IPS-15b (cell line): ENCODE results near the gene SIK2.

Experiments used
- H3K27me3 ChIP-seq: one replicate; pipeline ENCODE4 v1.6.1; 2013; ENCODE audit warnings: low read length; ENCODE audit not compliant: control insufficient read depth, insufficient read depth
- H3K36me3 ChIP-seq: one replicate; pipeline ENCODE4 v1.6.1; 2013; ENCODE audit warnings: low read length; ENCODE audit not compliant: control insufficient read depth, insufficient read depth
- H3K4me1 ChIP-seq: one replicate; pipeline ENCODE4 v1.6.1; 2013; ENCODE audit warnings: mild to moderate bottlenecking, low read length; ENCODE audit not compliant: control insufficient read depth, insufficient read depth
- H3K4me3 ChIP-seq: one replicate; pipeline ENCODE4 v1.5.1; 2013; ENCODE audit warnings: low read depth, low read length
- H3K9ac ChIP-seq: one replicate; pipeline ENCODE4 v1.6.1; 2013; ENCODE audit warnings: low read depth, mild to moderate bottlenecking, low read length
- H3K9me3 ChIP-seq: one replicate; pipeline ENCODE4 v1.6.1; 2013; ENCODE audit warnings: mild to moderate bottlenecking, low read length; ENCODE audit not compliant: control insufficient read depth, insufficient read depth

The SIK2 gene

DNA sequence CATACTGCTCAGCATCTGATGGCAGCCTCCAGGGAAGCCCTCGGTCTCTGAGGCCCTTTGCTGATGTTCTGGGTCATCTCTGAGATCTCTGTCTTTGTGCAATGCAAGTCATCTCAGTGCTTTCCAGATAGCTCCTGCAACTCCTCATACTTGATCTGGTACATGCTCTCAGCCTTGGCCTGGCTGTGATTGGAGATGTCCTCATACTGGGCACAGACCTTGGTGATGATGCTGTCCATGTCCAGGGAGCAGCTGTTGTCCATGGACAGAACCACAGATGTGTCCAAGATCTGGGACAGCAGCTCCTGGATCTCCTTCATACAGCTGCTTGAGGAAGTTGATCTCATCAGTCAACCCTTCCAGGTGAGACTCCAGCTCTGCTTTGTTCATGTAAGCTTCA is 69.1 kb downstream of the SIK2 start:
- Histone ChIP-seq H3K4me1 (no peaks in the 10 kb centered on the region), H3K36me3 (no peaks in the 10 kb centered on the region), H3K9me3 (no peaks in the 10 kb centered on the region), H3K27me3 (no peaks in the 10 kb centered on the region), H3K9ac (no peak overlapping the region), H3K4me3 (no peak overlapping the region)

DNA sequence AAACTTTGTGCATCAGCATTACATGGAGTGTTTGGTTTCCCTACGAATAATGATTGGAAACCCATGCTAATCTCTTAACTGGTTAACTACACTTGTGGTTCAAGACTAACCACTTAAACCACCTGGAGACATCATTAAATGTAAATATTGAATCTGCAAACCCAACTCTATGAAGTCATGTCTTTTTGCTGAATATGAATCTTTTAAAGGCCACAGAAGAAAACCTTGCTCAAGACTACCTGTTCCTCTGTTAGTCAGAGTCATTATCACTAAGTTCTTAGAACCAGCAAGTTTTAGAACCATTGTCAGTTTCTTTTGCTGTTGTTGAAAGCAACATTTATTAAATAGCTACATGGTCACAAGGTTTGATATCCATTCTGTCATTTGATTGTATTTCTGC is 70.7 kb downstream of the SIK2 start:
- H3K9me3 ChIP-seq: no peaks in the 10 kb centered on the region
- no peaks in the 10 kb centered on the region for H3K4me1 ChIP-seq
- no peak overlapping the region for H3K9ac ChIP-seq
- no peaks in the 10 kb centered on the region for H3K36me3 ChIP-seq
- H3K4me3 ChIP-seq: no peak overlapping the region
- H3K27me3 ChIP-seq: no peaks in the 10 kb centered on the region

DNA sequence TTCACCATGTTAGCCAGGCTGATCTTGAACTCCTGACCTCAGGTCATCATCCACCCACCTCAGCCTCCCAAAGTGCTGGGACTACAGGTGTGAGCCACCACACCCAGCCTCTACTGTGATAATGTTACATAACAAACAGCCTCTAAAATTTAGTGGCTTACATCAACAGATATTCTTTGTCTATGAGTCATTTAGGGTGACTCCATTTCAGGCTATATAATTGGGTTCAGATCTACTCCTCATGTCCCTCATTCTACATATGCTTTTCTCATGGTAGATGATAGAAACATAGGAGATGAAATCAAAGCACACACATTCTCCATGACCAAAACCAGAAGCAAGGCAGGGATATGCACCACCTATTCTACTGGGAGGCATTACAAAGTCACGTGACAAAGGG is 72.7 kb downstream of the SIK2 start:
- H3K4me1 ChIP-seq: no peaks in the 10 kb centered on the region
- no peaks in the 10 kb centered on the region for H3K36me3 ChIP-seq
- no peaks in the 10 kb centered on the region for H3K27me3 ChIP-seq
- no peak overlapping the region for H3K9ac ChIP-seq
- no peak overlapping the region for H3K4me3 ChIP-seq
- no peaks in the 10 kb centered on the region for H3K9me3 ChIP-seq

DNA sequence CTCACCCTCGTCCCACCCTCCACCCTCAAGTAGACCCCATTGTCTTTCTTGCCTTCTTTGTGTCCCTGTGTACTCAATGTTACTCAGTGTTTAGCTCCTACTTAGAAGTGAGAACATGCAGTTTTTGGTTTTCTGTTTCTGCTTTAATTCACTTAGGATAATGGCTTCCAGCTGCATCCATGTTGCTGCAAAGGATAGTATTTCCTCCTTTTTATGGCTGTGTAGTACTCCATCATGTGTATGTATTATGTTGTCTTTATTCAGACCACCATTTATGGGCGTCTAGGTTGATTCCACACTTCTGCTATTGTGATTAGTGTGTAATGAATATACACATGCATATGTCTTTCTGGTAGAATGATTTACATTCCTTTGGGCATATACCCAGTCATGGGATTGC is 73.6 kb downstream of the SIK2 start:
- Histone ChIP-seq H3K27me3 (no peaks in the 10 kb centered on the region), H3K4me1 (no peaks in the 10 kb centered on the region), H3K36me3 (no peaks in the 10 kb centered on the region), H3K4me3 (no peak overlapping the region), H3K9ac (no peak overlapping the region), H3K9me3 (no peaks in the 10 kb centered on the region)

DNA sequence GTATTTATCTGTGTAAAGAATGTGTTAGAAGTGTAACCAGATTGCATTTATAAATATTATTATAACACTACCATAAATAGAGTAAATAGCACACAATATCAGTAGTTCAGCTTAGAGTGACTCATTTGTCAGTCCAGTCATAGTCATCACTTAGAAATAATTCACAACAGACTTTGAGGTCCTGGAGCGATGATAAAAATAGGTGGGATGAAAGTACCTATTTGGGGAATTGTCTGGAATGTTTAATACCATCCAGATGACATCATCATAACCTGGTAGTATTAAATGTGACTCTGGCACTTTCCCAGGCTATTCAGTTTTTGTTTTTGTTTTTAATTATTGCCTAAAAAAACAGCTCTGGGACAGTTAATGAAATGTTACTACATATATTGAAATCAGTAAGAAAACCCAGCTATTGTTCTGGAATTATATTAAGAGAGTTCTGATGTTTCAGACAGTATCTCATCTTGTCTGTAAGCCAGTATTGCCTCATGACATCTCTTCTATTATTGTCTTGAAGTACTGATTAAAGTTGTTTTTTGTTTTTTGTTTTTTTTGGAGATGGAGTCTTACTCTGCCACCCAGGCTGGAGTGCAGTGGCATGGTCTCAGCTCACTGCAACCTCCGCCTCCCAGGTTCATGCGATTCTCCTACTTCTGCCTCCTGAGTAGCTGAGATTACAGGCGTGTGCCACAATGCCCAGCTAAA is 74.8 kb downstream of the SIK2 start:
- H3K27me3 ChIP-seq: no peaks in the 10 kb centered on the region
- no peak overlapping the region for H3K9ac ChIP-seq
- no peak overlapping the region for H3K4me3 ChIP-seq
- H3K36me3 ChIP-seq: no peaks in the 10 kb centered on the region
- no peaks in the 10 kb centered on the region for H3K9me3 ChIP-seq
- H3K4me1 ChIP-seq: no peaks in the 10 kb centered on the region

DNA sequence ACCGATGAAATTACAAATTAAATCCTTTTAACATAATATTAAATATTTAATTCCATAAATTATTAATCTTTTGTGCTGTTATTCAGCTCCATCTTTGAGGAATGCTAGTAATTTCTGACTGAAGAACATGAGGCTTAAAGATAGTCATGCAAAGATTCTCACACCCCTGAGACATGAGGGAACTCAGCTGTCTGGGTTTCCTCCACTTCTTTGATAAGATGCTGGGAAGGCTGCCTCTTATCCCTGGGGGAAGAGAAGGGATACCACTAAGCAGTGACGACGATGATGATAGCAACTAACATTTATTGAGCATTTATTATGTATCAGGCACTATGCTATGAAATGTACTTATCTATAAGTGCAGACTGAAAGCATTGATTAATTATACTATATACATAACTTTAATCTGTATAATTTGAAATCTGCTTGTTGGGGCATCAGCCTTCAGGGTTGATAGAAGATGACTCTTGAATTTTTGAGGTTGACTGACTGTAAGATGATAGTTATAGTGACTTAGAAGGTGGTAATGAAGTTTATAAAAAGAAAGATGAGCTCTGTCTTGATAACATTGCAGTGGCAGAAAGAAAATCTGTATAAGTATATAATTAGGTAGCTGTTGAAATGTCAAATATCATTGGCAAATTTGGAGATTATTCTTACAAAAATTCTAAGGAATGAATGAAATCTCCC is 78.4 kb downstream of the SIK2 start:
- Histone ChIP-seq H3K4me1 (no peaks in the 10 kb centered on the region), H3K36me3 (no peaks in the 10 kb centered on the region), H3K27me3 (no peaks in the 10 kb centered on the region), H3K4me3 (no peak overlapping the region), H3K9ac (no peak overlapping the region), H3K9me3 (no peaks in the 10 kb centered on the region)

DNA sequence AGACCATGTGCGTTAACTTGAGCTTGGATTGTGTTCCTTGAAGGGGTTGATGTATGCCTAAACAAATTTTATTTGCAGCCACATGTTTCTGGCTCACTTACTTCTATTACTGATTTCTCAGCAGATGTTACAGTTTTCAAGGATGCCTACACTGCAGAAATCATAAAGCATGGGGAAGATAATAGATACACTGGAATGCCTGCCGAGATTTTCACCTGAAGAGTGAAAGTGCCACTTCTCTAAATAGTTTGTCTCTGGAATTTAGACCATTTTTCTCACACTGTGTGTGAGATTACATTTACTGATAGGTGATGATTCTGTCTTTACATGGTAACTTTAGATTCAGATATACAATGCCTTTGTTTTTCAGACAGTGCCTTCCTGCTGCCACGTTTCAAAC is 81.6 kb downstream of the SIK2 start:
- Histone ChIP-seq H3K36me3 (no peaks in the 10 kb centered on the region), H3K4me3 (no peak overlapping the region), H3K9me3 (no peaks in the 10 kb centered on the region), H3K9ac (no peak overlapping the region), H3K27me3 (no peaks in the 10 kb centered on the region), H3K4me1 (no peaks in the 10 kb centered on the region)

DNA sequence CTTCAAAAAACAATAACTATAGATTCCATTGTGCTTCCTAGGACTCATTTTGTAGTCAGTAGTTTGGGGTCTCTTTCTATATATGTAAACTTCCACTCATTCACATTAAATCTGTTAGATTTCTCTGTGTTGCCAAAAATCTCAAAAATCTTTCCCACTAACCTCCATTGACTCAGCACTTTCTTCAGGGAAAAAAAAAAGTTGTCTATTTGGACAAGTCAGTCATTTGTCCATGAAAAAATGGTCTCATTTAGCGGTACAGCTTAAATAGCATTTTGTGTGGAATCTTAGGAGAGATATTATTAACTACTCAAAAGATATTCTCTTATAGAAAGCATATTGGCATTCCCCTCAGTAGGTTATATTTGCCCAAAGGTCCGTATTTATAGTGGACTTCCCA is 82.0 kb downstream of the SIK2 start:
- no peak overlapping the region for H3K9ac ChIP-seq
- H3K4me3 ChIP-seq: no peak overlapping the region
- H3K9me3 ChIP-seq: no peaks in the 10 kb centered on the region
- H3K27me3 ChIP-seq: no peaks in the 10 kb centered on the region
- H3K36me3 ChIP-seq: no peaks in the 10 kb centered on the region
- H3K4me1 ChIP-seq: no peaks in the 10 kb centered on the region

DNA sequence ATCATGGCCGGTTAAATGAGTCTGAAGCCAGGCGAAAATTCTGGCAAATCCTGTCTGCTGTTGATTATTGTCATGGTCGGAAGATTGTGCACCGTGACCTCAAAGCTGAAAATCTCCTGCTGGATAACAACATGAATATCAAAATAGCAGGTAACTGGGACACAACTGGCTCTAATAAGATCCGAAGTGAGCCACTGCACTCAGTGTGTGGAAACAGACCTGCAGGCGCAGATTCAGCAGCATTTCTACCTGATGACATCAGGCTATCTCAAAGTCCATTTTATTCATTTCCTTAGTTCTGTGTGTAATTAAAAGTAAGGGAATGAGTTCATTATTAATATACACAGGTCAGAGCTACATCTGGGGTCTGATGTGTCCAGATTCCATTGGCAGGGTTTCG is 85.8 kb downstream of the SIK2 start:
- Histone ChIP-seq H3K36me3 (no peaks in the 10 kb centered on the region), H3K4me1 (no peaks in the 10 kb centered on the region), H3K9ac (no peak overlapping the region), H3K9me3 (no peaks in the 10 kb centered on the region), H3K4me3 (no peak overlapping the region), H3K27me3 (no peaks in the 10 kb centered on the region)

DNA sequence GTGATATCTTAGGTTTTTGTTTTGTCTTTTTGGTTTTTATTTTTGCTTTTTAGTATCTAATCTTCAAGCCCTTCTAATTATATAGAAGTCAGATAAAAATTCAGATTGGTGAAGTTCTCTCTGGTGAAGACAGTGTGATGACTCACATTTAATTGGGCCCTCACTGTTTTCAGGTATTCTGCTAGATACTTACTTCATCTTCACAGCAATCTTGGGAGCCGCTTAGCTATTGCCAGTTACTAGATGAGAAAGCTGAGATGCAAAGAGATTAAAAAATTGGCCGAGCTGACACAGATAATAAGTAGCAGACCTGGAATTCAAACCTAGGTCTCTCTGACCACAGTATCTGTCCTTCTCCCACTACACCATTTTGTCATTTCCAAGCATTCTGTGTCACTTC is 88.9 kb downstream of the SIK2 start:
- H3K4me3 ChIP-seq: no peak overlapping the region
- H3K36me3 ChIP-seq: no peaks in the 10 kb centered on the region
- H3K4me1 ChIP-seq: no peaks in the 10 kb centered on the region
- no peaks in the 10 kb centered on the region for H3K27me3 ChIP-seq
- no peaks in the 10 kb centered on the region for H3K9me3 ChIP-seq
- H3K9ac ChIP-seq: no peak overlapping the region

DNA sequence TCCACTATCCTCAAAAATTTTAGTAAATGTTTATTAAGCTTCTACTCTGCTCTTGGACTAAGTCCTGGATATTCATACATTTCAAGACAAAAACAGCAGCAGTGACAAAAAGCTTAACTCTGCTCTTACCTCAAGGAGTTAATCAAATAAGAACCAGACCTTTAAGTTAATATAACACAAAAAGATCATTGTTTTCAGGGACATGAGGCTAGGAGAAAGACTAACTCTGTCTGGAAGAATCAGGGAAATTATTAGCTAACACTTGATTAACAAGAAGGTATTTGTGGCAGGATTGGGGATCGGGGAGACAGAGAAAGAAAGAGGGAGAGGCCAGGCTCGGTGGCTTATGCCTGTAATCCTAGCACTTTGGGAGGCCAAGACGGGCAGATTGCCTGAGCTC is 89.5 kb downstream of the SIK2 start:
- Histone ChIP-seq H3K9me3 (no peaks in the 10 kb centered on the region), H3K4me1 (no peaks in the 10 kb centered on the region), H3K27me3 (no peaks in the 10 kb centered on the region), H3K4me3 (no peak overlapping the region), H3K36me3 (no peaks in the 10 kb centered on the region), H3K9ac (no peak overlapping the region)

DNA sequence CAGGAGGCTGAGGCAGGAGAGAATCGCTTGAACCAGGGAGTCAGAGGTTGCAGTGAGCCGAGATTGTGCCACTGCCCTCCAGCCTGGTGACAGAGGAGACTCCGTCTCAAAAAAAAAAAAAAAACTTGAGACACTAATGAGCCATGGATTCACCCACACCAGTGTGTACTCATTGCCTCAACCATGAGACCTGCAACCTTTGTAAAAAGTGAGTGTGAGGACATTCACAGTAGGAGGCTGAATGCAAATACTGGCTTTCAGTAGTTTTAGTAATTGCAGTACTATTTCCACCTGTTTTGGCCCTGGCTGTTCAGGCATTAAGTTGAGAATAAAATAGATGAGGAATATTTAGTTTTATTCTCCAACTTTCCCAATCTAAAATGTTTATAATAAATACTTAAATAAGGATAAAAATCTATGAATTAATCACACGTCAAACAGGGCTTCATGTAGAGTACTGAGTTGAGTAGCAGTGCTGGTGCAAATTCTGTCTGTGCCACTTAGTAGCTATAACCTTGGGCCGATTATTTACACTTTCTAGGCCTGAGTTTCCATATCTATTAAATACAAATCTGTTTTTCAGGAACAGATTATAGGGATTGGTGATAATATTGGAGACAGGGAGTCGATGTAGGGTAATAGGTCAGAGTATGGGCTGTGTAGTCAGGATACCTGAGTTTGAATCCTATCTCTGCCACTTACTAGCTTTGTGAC is 91.1 kb downstream of the SIK2 start:
- no peaks in the 10 kb centered on the region for H3K36me3 ChIP-seq
- H3K4me1 ChIP-seq: no peaks in the 10 kb centered on the region
- no peaks in the 10 kb centered on the region for H3K9me3 ChIP-seq
- H3K27me3 ChIP-seq: no peaks in the 10 kb centered on the region
- H3K9ac ChIP-seq: no peak overlapping the region
- H3K4me3 ChIP-seq: no peak overlapping the region
